ENCODE measurements around the gene CYP8B1.

CYP8B1 gene

GRCh38 chr3:42865256-42865655, 10.4 kb downstream of the CYP8B1 start:
- no peak for DNase-seq (ENCODE audit: insufficient read length, low spot score)
- no peak for FAIRE-seq
- no peak for TF ChIP-seq CTCF (IDR thresholded peaks at IDR 0.05; ENCODE audit: insufficient read depth, missing control alignments)

- DNase-seq (ENCODE audit: insufficient read length, low spot score) = no peak
- no peak for FAIRE-seq
- no peak for TF ChIP-seq CTCF (IDR thresholded peaks at IDR 0.05; ENCODE audit: insufficient read depth, missing control alignments)
Observed at GRCh38 chr3:42864321-42864950, 11.2 kb downstream of the CYP8B1 start.

GRCh38 chr3:42856544-42856943, 19.1 kb downstream of the CYP8B1 start:
- FAIRE-seq = no peak

DNA sequence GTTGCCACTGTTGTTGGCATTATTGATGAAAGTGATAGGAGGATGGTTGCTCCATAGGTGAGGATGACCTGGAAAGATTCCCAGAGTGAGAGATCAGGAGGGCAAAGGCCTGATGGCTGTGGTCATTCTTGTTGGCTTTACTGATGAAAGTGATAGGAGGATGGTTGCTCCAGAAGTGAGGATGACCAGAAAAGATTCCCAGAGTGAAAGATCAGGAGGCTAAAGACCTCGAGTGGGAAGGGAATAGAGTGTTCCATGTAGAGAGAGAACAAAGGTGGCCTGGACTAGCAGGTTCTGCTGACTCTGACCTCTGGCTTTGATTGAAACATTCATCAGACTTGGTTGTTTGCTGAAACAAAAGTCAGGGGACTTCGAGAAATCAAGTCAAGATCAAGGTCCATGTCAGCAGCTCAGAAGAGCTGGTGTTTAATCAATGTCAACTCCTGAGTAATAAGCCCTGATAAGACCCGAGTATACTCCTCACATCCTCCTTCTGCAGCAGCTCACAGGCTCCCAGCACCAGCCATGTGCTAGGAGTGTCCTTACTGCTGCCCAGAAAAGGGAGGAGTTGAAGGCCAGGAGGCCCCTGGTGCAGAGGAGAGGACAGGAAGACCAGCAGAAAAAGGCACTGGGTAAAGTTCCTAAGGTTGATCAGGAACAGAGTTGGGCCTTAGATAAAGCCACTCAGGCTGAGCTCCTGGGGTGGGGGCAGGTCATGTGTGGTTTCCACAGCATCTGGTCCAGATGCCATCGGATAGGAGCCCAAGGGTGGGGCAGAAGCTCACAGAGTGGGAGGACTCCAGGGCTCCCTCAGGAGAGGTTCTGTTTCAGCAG, 19.9 kb downstream of the CYP8B1 start:
- DNase-seq (ENCODE audit: insufficient read length, low spot score) = no peak
- no peak for TF ChIP-seq CTCF (IDR thresholded peaks at IDR 0.05; ENCODE audit: insufficient read depth, missing control alignments)
- FAIRE-seq = no peak

More at GRCh38 chr3:42856544-42856943, 19.1 kb downstream of the CYP8B1 start:
- TF ChIP-seq CTCF (IDR thresholded peaks at IDR 0.05; ENCODE audit: insufficient read depth, missing control alignments) = no peak
- no peak for DNase-seq (ENCODE audit: insufficient read length, low spot score)

DNA sequence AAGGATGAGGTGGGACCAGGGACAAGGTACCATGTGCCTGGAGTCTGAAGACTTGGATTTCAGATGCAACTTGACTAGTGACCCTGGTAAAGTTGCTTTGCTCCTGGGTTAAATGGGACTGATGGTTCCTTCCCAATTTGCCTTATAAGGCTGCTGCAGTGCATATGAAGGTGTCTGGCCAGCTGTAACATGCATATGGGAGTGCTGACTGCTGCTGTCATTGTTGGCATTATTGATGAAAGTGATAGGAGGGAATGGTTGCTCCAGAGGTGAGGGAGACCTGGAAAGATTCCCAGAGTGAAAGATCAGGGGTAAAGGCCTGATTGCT, 20.5 kb downstream of the CYP8B1 start:
- no peak for DNase-seq (ENCODE audit: insufficient read length, low spot score)
- FAIRE-seq = no peak
- no peak for TF ChIP-seq CTCF (IDR thresholded peaks at IDR 0.05; ENCODE audit: insufficient read depth, missing control alignments)

GRCh38 chr3:42853739-42854302, 21.9 kb downstream of the CYP8B1 start:
- no peak for FAIRE-seq
- TF ChIP-seq CTCF (IDR thresholded peaks at IDR 0.05; ENCODE audit: insufficient read depth, missing control alignments) = no peak
- no peak for DNase-seq (ENCODE audit: insufficient read length, low spot score)

DNA sequence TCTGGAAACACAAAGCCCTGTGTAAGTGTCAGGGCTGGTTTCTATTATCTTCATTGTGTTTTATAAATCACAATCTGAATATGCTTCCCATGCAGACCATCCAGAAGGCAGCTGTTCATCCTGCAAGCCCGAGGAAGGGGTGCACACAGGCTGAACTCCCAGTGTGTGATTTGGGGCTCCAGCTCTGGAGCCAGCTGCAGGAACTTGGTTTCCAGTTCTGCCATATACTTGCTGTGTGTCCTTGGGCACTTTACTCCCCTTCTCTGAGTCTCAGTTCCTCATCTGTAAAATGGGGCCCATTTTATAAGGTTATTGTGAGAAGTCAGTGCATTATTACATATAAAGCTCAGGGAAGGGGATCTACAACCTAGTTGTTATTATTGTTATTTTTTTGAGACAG, 22.6 kb downstream of the CYP8B1 start:
- DNase-seq (ENCODE audit: insufficient read length, low spot score) (no peak), FAIRE-seq (no peak)
- TF ChIP-seq CTCF (IDR thresholded peaks at IDR 0.05; ENCODE audit: insufficient read depth, missing control alignments) = no peak

Data from D721Med (cell line).